HCT116 (cell line): Measurements from ENCODE around the gene SLC8A1. TPM values are rescaled to one million over a fixed set of nuclear protein-coding genes. Genes with fewer than 3 reads are reported as not detected.

Experiments
- ATAC-seq: fragments of 200-7000 bp; cut with Tn5 transposase; 2 replicates; pipeline ENCODE4 v1.9.1; 2020; ENCODE audit warnings: mild to moderate bottlenecking, moderate library complexity
- BruUV-seq: library from RNA; stranded (reverse); fragments of 400-500 nt; replicated peaks from 2 replicates; lab custom pipeline; 2021; lab: Mats Ljungman, UMichigan
- CTCF ChIA-PET: fragments of 300-600 bp; sonication (Branson Sonifier 250); formaldehyde crosslinking; loops from one replicate; lab custom pipeline; 2021; ENCODE audit warnings: antibody characterized with exemption; lab: Charles Lee
- POLR2A ChIA-PET: fragments of 300-600, 350-600 bp; sonication (Branson Sonifier 250); formaldehyde crosslinking; loops from one replicate; lab custom pipeline; 2021; ENCODE audit warnings: antibody characterized with exemption; lab: Charles Lee
- RAD21 ChIA-PET, 2 experiments: fragments of 300-600 bp; sonication (Branson Sonifier 250); formaldehyde crosslinking; loops; one replicate each; lab custom pipeline; 2023; ENCODE audit warnings: low total read pairs in 2 of 2; ENCODE audit not compliant: uncharacterized antibody in 2 of 2, unreplicated experiment in 2 of 2, low non-redundant PET in 1 of 2; lab: Charles Lee
- DNase-seq: peaks from one replicate; pipeline ENCODE4 v3.0.0-alpha.2; 2010; ENCODE audit warnings: low read depth, low spot score
- H2AFZ ChIP-seq: fragments of 200-600 bp; shearing (Covaris generic), sonication (generic); 2 replicates; pipeline ENCODE4 v1.6.1; 2017; ENCODE audit warnings: low read depth, mixed run types, mixed read lengths, antibody characterized with exemption, low read length; ENCODE audit not compliant: poor library complexity, severe bottlenecking
- H3K27ac ChIP-seq: 2 replicates; pipeline ENCODE4 v1.5.1; 2012; ENCODE audit warnings: low read depth, low read length
- H3K27me3 ChIP-seq: fragments of 200-600 bp; sonication (generic); 2 replicates; pipeline ENCODE4 v1.6.1; 2016; ENCODE audit warnings: mixed run types, low read length, mixed read lengths; ENCODE audit not compliant: insufficient read depth
- H3K36me3 ChIP-seq, 2 experiments: fragments of 200-500 bp in 1 of 2; fragments of 200-600 bp in 1 of 2; sonication (Bioruptor generic) in 1 of 2; sonication (generic) in 1 of 2; 2 replicates each; pipeline versions ENCODE4 v1.5.1 to v1.6.1; 2014 to 2016; ENCODE audit warnings: low read length in 2 of 2, inconsistent platforms in 1 of 2, mixed read lengths in 1 of 2, mixed run types in 1 of 2; ENCODE audit not compliant: insufficient read depth in 2 of 2, control insufficient read depth in 1 of 2
- H3K4me1 ChIP-seq, 2 experiments: fragments of 200-600 bp in 1 of 2; sonication (generic) in 1 of 2; 2 replicates each; pipeline versions ENCODE4 v1.5.1 to v1.6.1; 2012 to 2017; ENCODE audit warnings: low read length in 2 of 2, inconsistent platforms in 1 of 2, mild to moderate bottlenecking in 1 of 2, mixed read lengths in 1 of 2, mixed run types in 1 of 2, moderate library complexity in 1 of 2; ENCODE audit not compliant: insufficient read depth in 2 of 2, control insufficient read depth in 1 of 2
- H3K4me2 ChIP-seq: fragments of 200-600 bp; sonication (generic); 2 replicates; pipeline ENCODE4 v1.6.1; 2017; ENCODE audit warnings: mixed run types, low read length, mixed read lengths
- H3K4me3 ChIP-seq, 2 experiments: fragments of 200-600 bp in 1 of 2; sonication (generic) in 1 of 2; replicated peaks in 1 of 2; 2 replicates each; pipeline ENCODE4 v1.5.1; 2011 to 2016; ENCODE audit warnings: low read length in 2 of 2, control low read depth in 1 of 2, low read depth in 1 of 2, mild to moderate bottlenecking in 1 of 2, mixed read lengths in 1 of 2, mixed run types in 1 of 2
- H3K79me2 ChIP-seq: fragments of 200-600 bp; sonication (generic); 2 replicates; pipeline ENCODE4 v1.6.1; 2017; ENCODE audit warnings: mild to moderate bottlenecking, mixed run types, low read length, moderate library complexity, mixed read lengths; ENCODE audit not compliant: insufficient read depth
- H3K9ac ChIP-seq: fragments of 200-600 bp; sonication (generic); 2 replicates; pipeline ENCODE4 v1.6.1; 2016; ENCODE audit warnings: low read length, mixed read lengths
- H3K9me2 ChIP-seq: fragments of 200-600 bp; sonication (generic), shearing (Covaris generic); 2 replicates; pipeline ENCODE4 v1.6.1; 2017; ENCODE audit warnings: mixed run types, mild to moderate bottlenecking, moderate library complexity; ENCODE audit not compliant: insufficient read depth
- H3K9me3 ChIP-seq, 2 experiments: fragments of 200-500 bp in 1 of 2; fragments of 200-600 bp in 1 of 2; sonication (Bioruptor generic) in 1 of 2; sonication (generic) in 1 of 2; 2 replicates each; pipeline ENCODE4 v1.6.1; 2014 to 2017; ENCODE audit warnings: low read length in 2 of 2, mixed read lengths in 2 of 2, inconsistent platforms in 1 of 2, low read depth in 1 of 2, mild to moderate bottlenecking in 1 of 2, mixed run types in 1 of 2, moderate library complexity in 1 of 2; ENCODE audit not compliant: control insufficient read depth in 1 of 2, insufficient read depth in 1 of 2
- H4K20me1 ChIP-seq: fragments of 200-600 bp; sonication (generic), shearing (Covaris generic); 2 replicates; pipeline ENCODE4 v1.6.1; 2017; ENCODE audit warnings: mixed run types, mild to moderate bottlenecking, moderate library complexity; ENCODE audit not compliant: insufficient read depth
- CTCF ChIP-seq, 3 experiments: fragments of 200-600 bp in 1 of 3; sonication (generic) in 1 of 3; IDR thresholded peaks in 2 of 3; conservative IDR thresholded peaks in 1 of 3; 2 replicates each; pipeline ENCODE4 v1.5.1; 2012 to 2017; ENCODE audit warnings: low read depth in 2 of 3, low read length in 2 of 3, antibody characterized with exemption in 1 of 3, borderline replicate concordance in 1 of 3, control low read depth in 1 of 3, mild to moderate bottlenecking in 1 of 3, mixed read lengths in 1 of 3, mixed run types in 1 of 3, moderate library complexity in 1 of 3; ENCODE audit not compliant: insufficient read depth in 1 of 3
- ELF1 ChIP-seq: IDR thresholded peaks from 2 replicates; pipeline ENCODE4 v1.6.1; 2012; ENCODE audit warnings: low read depth, borderline replicate concordance
- EZH2phosphoT487 ChIP-seq: fragments of 200-600 bp; IDR thresholded peaks from 2 replicates; pipeline ENCODE4 v1.6.1; 2018; ENCODE audit warnings: antibody characterized with exemption, borderline replicate concordance
- RAD21 ChIP-seq: IDR thresholded peaks from 2 replicates; pipeline ENCODE4 v1.6.1; 2012; ENCODE audit warnings: low read depth, mild to moderate bottlenecking
- REST ChIP-seq: IDR thresholded peaks from 2 replicates; pipeline ENCODE4 v1.6.1; 2012; ENCODE audit warnings: low read depth
- SP1 ChIP-seq: IDR thresholded peaks from 2 replicates; pipeline ENCODE4 v1.6.1; 2012; ENCODE audit warnings: low read depth
- YY1 ChIP-seq: IDR thresholded peaks from 2 replicates; pipeline ENCODE4 v1.6.1; 2011; ENCODE audit warnings: low read length, low read depth, moderate library complexity, mild to moderate bottlenecking; ENCODE audit not compliant: insufficient replicate concordance; ENCODE audit errors: extremely low read depth
- ZBTB33 ChIP-seq: IDR thresholded peaks from 2 replicates; pipeline ENCODE4 v1.6.1; 2011; ENCODE audit warnings: mild to moderate bottlenecking, low read length, moderate library complexity; ENCODE audit not compliant: insufficient replicate concordance; ENCODE audit errors: extremely low read depth
- ZNF274 ChIP-seq: fragments of 200-500 bp; sonication (Bioruptor generic); IDR thresholded peaks from 2 replicates; pipeline ENCODE4 v1.6.1; 2014; ENCODE audit warnings: mild to moderate bottlenecking, low read depth, low read length, inconsistent platforms
- intact Hi-C: fragments of 100-400 bp; cut with micrococcal nuclease; formaldehyde crosslinking; loops from 2 replicates; pipeline ENCODE4 v1.10.0; 2022
- total RNA-seq: library from RNA; stranded (reverse); gene quantifications from one replicate; pipeline ENCODE4 v1.2.1, GENCODE V29; 2021; ENCODE audit not compliant: unreplicated experiment

SLC8A1 gene
- total RNA-seq, 1 experiment from 2014 or later = 0.07 TPM

GRCh38 chr2:40348665-40349064 is 103.2 kb downstream of the SLC8A1 start:
- TF ChIP-seq YY1 (no peak), ZBTB33 (no peak), SP1 (no peak), CTCF (IDR thresholded peaks at IDR 0.05 in 2 of 3, conservative IDR thresholded peaks at IDR 0.05 in 1 of 3; ENCODE audit: borderline replicate concordance in 1 of 3, insufficient read depth in 1 of 3, low read depth in 2 of 3, low read length in 2 of 3) (no peak), REST (no peak), RAD21 (no peak), ELF1 (no peak), EZH2phosphoT487 (no peak), ZNF274 (no peak)
- Histone ChIP-seq H3K27ac (no peak overlapping the region), H3K9me3 (no peaks in the 10 kb centered on the region), H3K27me3 (no peaks in the 10 kb centered on the region), H3K4me3 (no peak overlapping the region), H3K9ac (no peak overlapping the region), H2AFZ (no peak overlapping the region), H4K20me1 (no peaks in the 10 kb centered on the region), H3K36me3 (no peaks in the 10 kb centered on the region), H3K9me2 (no peaks in the 10 kb centered on the region), H3K4me2 (no peak overlapping the region), H3K79me2 (no peaks in the 10 kb centered on the region), H3K4me1 (no peaks in the 10 kb centered on the region)
- intact Hi-C loops = no loop called here
- ATAC-seq (no peak), DNase-seq (no peak)
- ChIA-PET CTCF (no interaction called here), POLR2A (no interaction called here), RAD21 (no interaction called here)
- BruUV-seq = no TSS peak
